Measurements from ENCODE around the gene BRD3OS.

- TF ChIP-seq ZNF263 (CRISPR knock-in tag; IDR thresholded peaks at IDR 0.05; ENCODE audit: low read depth) (no peak), CTCF (IDR thresholded peaks at IDR 0.05) (no peak), E2F1 (CRISPR knock-in tag; IDR thresholded peaks at IDR 0.05) (no peak), MAX (CRISPR knock-in tag; IDR thresholded peaks at IDR 0.05) (no peak), CREB1 (CRISPR knock-in tag; IDR thresholded peaks at IDR 0.05) (no peak), FOXJ3 (CRISPR knock-in tag; IDR thresholded peaks at IDR 0.05; ENCODE audit: borderline replicate concordance) (no peak), PREB (CRISPR knock-in tag; IDR thresholded peaks at IDR 0.05; ENCODE audit: borderline replicate concordance) (no peak), JUN (CRISPR knock-in tag; IDR thresholded peaks at IDR 0.05) (no peak), NFE2L1 (CRISPR knock-in tag; IDR thresholded peaks at IDR 0.05) (no peak)
- TF ChIP-seq, protein P1, sequence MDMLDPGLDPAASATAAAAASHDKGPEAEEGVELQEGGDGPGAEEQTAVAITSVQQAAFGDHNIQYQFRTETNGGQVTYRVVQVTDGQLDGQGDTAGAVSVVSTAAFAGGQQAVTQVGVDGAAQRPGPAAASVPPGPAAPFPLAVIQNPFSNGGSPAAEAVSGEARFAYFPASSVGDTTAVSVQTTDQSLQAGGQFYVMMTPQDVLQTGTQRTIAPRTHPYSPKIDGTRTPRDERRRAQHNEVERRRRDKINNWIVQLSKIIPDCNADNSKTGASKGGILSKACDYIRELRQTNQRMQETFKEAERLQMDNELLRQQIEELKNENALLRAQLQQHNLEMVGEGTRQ (CRISPR knock-in tag; IDR thresholded peaks at IDR 0.05), result no peak
Measured at GRCh38 chr9:134053941-134054761, 28.9 kb downstream of the BRD3OS start.

Data from WTC11 (cell line).